Measurements from ENCODE around the gene PLAU. TPM values are rescaled to one million over a fixed set of nuclear protein-coding genes. Genes with fewer than 3 reads are reported as not detected.
"Not testable (repeated sequence)": the region's sequence is repeated elsewhere in the genome, so short reads cannot be mapped to it uniquely, and the experiment has no call there.

The PLAU gene
- total RNA-seq, 1 donor from 2014 or later: 26.3 TPM

- H3K36me3 ChIP-seq (ENCODE audit: control insufficient read depth, insufficient read depth, low read length): no peaks in the 10 kb centered on the region
Measured at GRCh38 chr10:73925539-73925938, 14.6 kb downstream of the PLAU start.

DNA sequence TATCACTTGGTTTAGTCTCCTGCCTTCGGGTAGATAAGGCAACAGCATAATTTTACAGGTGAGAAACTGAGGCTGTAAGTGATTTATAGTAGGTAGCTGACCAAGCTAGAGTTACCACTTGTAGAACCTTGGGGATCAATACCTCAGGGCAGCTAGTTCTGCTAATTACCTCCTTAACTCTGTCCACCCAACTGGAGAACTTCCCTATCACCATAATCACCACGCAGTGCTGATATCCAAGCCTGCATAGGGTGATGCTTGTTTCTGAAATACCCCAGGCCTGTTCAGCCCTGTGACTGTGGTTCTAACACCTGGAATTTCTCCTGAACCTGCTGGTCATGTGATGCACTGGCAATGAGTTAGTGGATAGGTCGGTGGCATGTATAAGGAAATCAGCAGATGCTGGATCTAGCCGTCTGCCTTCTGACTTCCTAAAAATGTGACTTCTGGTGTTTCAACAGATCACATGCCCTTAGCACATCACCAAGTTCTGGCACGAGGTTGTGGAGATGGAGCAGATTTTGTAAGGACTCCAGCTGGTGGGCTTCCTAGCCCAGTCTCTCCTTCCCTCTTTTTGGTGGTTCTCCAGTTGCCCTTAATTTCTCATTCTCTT lies 15.3 kb downstream of the PLAU start:
- Histone ChIP-seq H3K4me3 (ENCODE audit: low read depth, low read length) (no peak overlapping the region), H3K27me3 (ENCODE audit: control insufficient read depth, insufficient read depth, low read length) (no peaks in the 10 kb centered on the region), H3K36me3 (ENCODE audit: control insufficient read depth, insufficient read depth, low read length) (no peaks in the 10 kb centered on the region)
- DNase-seq (ENCODE audit: low read depth): no peak
- TF ChIP-seq CTCF (IDR thresholded peaks at IDR 0.05; ENCODE audit: insufficient read depth, low read length, severe bottlenecking): no peak
- FAIRE-seq: no peak

More at GRCh38 chr10:73925539-73925938, 14.6 kb downstream of the PLAU start:
- H3K27me3 ChIP-seq (ENCODE audit: control insufficient read depth, insufficient read depth, low read length): no peaks in the 10 kb centered on the region
- DNase-seq (ENCODE audit: low read depth) (no peak), FAIRE-seq (no peak)
- TF ChIP-seq CTCF (IDR thresholded peaks at IDR 0.05; ENCODE audit: insufficient read depth, low read length, severe bottlenecking): no peak
- H3K4me3 ChIP-seq (ENCODE audit: low read depth, low read length): no peak overlapping the region

- not testable (repeated sequence) for H3K27me3 ChIP-seq (ENCODE audit: control insufficient read depth, insufficient read depth, low read length); H3K36me3 ChIP-seq (ENCODE audit: control insufficient read depth, insufficient read depth, low read length); FAIRE-seq; H3K4me3 ChIP-seq (ENCODE audit: low read depth, low read length); DNase-seq (ENCODE audit: low read depth)
Measured at GRCh38 chr10:73930630-73931327, 19.8 kb downstream of the PLAU start.

DNA sequence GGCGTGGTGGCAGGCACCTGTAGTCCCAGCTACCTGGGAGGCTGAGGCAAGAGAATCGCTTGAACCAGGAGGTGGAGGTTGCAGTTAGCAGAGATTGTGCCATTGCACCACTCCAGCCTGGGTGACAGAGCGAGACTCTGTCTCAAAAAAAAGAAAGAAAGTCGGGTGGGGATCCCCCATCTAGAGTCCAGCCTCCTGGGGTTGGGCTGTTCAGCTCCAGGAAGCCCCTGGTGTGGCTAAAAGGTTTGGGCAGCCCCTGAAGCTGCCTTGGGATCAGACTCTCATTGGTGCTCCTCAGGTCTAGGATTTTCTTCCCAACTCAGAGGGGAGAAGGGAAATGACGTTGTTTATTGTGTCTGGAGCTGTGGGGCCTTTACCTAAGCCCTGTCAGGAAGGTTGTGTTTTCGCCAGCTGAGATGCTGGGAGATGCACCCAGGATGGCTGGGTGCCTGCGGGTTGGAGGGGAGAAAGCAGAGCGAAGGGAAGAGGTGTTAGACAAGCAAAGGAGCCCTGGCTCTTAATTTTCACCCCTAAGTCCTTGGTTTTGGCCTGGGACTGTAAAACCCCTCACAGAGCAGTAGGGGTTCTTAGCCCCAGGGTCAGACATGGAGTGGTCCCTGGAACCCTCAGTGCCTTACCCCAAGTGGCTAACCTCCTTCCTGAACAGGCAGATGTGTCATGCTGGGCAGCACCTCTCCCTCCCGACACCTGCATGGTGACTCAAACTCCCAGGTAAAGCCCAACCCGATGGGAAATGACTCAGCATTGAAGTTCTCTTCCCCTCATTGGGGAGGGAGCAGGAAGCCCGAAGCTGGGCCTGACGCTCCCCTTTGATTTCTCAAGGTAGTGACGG lies 21.1 kb downstream of the PLAU start:
- Histone ChIP-seq H3K27me3 (ENCODE audit: control insufficient read depth, insufficient read depth, low read length) (no peaks in the 10 kb centered on the region), H3K4me3 (ENCODE audit: low read depth, low read length) (no peak overlapping the region), H3K36me3 (ENCODE audit: control insufficient read depth, insufficient read depth, low read length) (no peaks in the 10 kb centered on the region)
- DNase-seq (ENCODE audit: low read depth): peak; percentile 100
- TF ChIP-seq CTCF (IDR thresholded peaks at IDR 0.05; ENCODE audit: insufficient read depth, low read length, severe bottlenecking): no peak
- peak; percentile 47 for FAIRE-seq

DNA sequence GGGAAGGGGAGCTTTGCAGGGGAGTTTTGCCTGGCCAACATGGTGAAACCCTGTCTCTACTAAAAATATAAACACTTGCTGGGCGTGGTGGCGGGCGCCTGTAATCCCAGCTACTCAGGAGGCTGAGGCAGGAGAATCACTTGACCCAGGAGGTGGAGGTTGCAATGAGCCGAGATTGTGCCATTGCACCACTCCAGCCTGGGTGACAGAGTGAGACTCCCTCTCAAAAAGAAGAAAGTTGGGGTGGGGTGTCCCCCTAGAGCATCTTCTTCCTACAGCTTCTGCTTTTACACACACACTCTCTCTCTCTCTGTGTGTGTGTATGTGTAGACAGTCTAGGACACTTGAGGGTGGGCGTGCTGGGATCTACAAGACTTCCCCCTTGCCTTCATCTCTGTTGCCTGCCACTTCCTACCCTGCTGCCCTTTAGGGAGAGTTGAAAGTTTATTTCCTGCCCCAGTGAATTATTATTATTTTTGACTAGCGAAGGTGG lies 21.7 kb downstream of the PLAU start:
- DNase-seq (ENCODE audit: low read depth): no peak
- Histone ChIP-seq H3K27me3 (ENCODE audit: control insufficient read depth, insufficient read depth, low read length) (no peaks in the 10 kb centered on the region), H3K36me3 (ENCODE audit: control insufficient read depth, insufficient read depth, low read length) (no peaks in the 10 kb centered on the region), H3K4me3 (ENCODE audit: low read depth, low read length) (no peak overlapping the region)
- FAIRE-seq: no peak
- TF ChIP-seq CTCF (IDR thresholded peaks at IDR 0.05; ENCODE audit: insufficient read depth, low read length, severe bottlenecking): no peak

DNA sequence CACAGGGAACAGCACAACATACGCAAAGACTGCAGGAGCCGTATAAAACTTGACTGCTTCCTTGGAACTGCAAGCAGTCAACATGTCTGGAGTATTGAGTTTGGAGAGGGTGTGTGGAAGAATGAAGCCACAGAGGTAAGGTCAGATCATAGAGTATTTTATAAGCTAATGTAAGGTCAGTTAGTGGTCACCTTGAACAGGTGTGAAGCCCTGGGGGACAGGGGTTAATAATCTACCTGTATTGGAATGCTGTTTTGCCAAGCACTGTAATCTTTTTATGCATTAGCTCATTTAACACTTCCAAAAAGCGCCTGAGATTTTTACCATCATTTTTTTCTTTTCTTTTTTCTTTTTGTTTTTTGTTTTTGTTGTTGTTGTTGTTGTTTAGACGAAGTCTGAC lies 23.1 kb downstream of the PLAU start:
- no peak for FAIRE-seq
- Histone ChIP-seq H3K4me3 (ENCODE audit: low read depth, low read length) (no peak overlapping the region), H3K36me3 (ENCODE audit: control insufficient read depth, insufficient read depth, low read length) (no peaks in the 10 kb centered on the region), H3K27me3 (ENCODE audit: control insufficient read depth, insufficient read depth, low read length) (no peaks in the 10 kb centered on the region)
- TF ChIP-seq CTCF (IDR thresholded peaks at IDR 0.05; ENCODE audit: insufficient read depth, low read length, severe bottlenecking): no peak
- DNase-seq (ENCODE audit: low read depth): no peak

Data from bronchial epithelial cell (primary cell).